OCI-LY3 (cell line): ENCODE data around the gene LCE5A.

Experiments used
- H2AFZ ChIP-seq: fragments of 200-600, 300-600 bp; shearing (Covaris generic); 2 replicates; pipeline ENCODE4 v1.6.0; 2014; ENCODE audit warnings: antibody characterized with exemption, low read depth, low read length
- H3K27ac ChIP-seq: fragments of 200-600, 300-600 bp; sonication (generic); 2 replicates; pipeline ENCODE4 v1.5.1; 2014; ENCODE audit warnings: mild to moderate bottlenecking, low read length, moderate library complexity, mixed read lengths
- H3K27me3 ChIP-seq: fragments of 200-600, 300-600 bp; sonication (generic); 2 replicates; pipeline ENCODE4 v1.6.1; 2014; ENCODE audit warnings: low read depth, low read length, mixed read lengths
- H3K36me3 ChIP-seq: fragments of 200-600, 300-600 bp; sonication (generic); replicated peaks from 2 replicates; pipeline ENCODE3; 2014; ENCODE audit warnings: low read depth, low read length, mixed read lengths
- H3K4me1 ChIP-seq: fragments of 300-600, 200-600 bp; sonication (generic); 2 replicates; pipeline ENCODE4 v1.6.1; 2014; ENCODE audit warnings: low read length, mixed read lengths
- H3K4me2 ChIP-seq: fragments of 200-600, 300-600 bp; sonication (generic); 2 replicates; pipeline ENCODE4 v1.6.1; 2014; ENCODE audit warnings: low read length, mixed read lengths
- H3K4me3 ChIP-seq: fragments of 300-600, 200-600 bp; sonication (generic); 2 replicates; pipeline ENCODE4 v1.5.1; 2014; ENCODE audit warnings: antibody characterized with exemption, mild to moderate bottlenecking, low read length, moderate library complexity
- H3K79me2 ChIP-seq: fragments of 300-600, 200-600 bp; shearing (Covaris generic); 2 replicates; pipeline ENCODE4 v1.6.1; 2014; ENCODE audit warnings: mild to moderate bottlenecking, low read length, mixed read lengths
- H3K9ac ChIP-seq: fragments of 300-600, 200-600 bp; shearing (Covaris generic); 2 replicates; pipeline ENCODE4 v1.6.0; 2014; ENCODE audit warnings: mild to moderate bottlenecking, low read length, moderate library complexity
- H3K9me3 ChIP-seq: fragments of 200-600, 300-600 bp; shearing (Covaris generic); 2 replicates; pipeline ENCODE4 v1.6.1; 2014; ENCODE audit warnings: low read length, mixed read lengths; ENCODE audit not compliant: insufficient read depth
- H4K20me1 ChIP-seq: fragments of 200-600, 300-600 bp; sonication (generic); 2 replicates; pipeline ENCODE4 v1.6.1; 2016; ENCODE audit warnings: low read length, mixed read lengths; ENCODE audit not compliant: insufficient read depth
- EZH2phosphoT487 ChIP-seq: fragments of 200-600 bp; shearing (Covaris generic); IDR thresholded peaks from 2 replicates; pipeline ENCODE4 v1.6.1; 2018; ENCODE audit warnings: antibody characterized with exemption, mixed run types, low read depth
- TF ChIP-seq, protein P1 (sequence below): fragments of 200-600, 300-600 bp; sonication (generic); IDR thresholded peaks from 2 replicates; pipeline ENCODE4 v1.5.1; 2014; ENCODE audit warnings: antibody characterized with exemption, low read length, low read depth

LCE5A gene

DNA sequence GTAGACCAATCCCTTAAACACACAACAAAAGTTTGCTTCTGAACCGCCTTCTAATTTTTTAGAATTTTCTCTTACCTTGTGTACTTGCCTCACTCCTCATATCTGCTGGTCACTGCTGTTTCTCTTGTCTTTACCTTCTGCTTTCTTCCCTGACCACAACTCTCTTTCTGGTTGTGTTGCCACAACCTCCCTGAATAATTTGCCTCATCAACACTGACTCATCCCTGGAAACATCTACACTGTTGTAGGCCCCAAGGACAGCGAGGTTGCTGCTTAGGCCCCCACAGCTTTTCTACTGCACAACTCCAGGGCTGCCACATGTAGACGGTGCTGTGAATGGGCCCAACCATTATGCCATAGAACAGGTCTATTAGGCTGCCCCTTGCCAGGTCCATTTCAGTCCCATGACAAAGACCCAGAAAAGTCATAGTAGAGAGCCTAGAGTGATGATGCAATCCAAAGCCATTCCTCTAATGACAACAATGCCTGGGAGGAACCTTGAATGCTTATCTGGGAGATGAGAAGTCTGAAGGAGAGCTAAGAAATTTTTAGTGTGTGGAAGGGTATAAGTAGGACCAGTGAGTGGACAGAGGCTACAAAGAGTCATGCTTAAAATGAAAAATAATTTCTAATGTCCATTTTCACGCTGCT, 36.6 kb upstream of the LCE5A start:
- H3K4me3 ChIP-seq, result no peak overlapping the region

GRCh38 chr1:152479792-152480595, 30.6 kb upstream of the LCE5A start:
- Histone ChIP-seq H3K36me3 (no peaks in the 10 kb centered on the region), H3K4me3 (no peak overlapping the region), H3K27ac (no peak overlapping the region), H3K9ac (no peak overlapping the region), H3K27me3 (no peaks in the 10 kb centered on the region), H3K9me3 (peaks cover 17% of the 10 kb centered on the region; the same call in 1 of the 2 replicates), H3K79me2 (no peaks in the 10 kb centered on the region), H3K4me1 (no peaks in the 10 kb centered on the region), H4K20me1 (no peaks in the 10 kb centered on the region), H3K4me2 (no peak overlapping the region), H2AFZ (peak overlapping the region; percentile 74; the same call in 1 of the 2 replicates)
- TF ChIP-seq, protein P1, sequence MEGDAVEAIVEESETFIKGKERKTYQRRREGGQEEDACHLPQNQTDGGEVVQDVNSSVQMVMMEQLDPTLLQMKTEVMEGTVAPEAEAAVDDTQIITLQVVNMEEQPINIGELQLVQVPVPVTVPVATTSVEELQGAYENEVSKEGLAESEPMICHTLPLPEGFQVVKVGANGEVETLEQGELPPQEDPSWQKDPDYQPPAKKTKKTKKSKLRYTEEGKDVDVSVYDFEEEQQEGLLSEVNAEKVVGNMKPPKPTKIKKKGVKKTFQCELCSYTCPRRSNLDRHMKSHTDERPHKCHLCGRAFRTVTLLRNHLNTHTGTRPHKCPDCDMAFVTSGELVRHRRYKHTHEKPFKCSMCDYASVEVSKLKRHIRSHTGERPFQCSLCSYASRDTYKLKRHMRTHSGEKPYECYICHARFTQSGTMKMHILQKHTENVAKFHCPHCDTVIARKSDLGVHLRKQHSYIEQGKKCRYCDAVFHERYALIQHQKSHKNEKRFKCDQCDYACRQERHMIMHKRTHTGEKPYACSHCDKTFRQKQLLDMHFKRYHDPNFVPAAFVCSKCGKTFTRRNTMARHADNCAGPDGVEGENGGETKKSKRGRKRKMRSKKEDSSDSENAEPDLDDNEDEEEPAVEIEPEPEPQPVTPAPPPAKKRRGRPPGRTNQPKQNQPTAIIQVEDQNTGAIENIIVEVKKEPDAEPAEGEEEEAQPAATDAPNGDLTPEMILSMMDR, result peak; percentile 60
- TF ChIP-seq EZH2phosphoT487, result no peak

More for the DNA sequence above, 36.6 kb upstream of the LCE5A start:
- no peak overlapping the region for H3K27ac ChIP-seq
- TF ChIP-seq EZH2phosphoT487, result no peak
- TF ChIP-seq, protein P1, result no peak
- H3K79me2 ChIP-seq, result no peaks in the 10 kb centered on the region
- no peaks in the 10 kb centered on the region for H3K36me3 ChIP-seq
- no peak overlapping the region for H3K9ac ChIP-seq
- H3K4me1 ChIP-seq, result no peaks in the 10 kb centered on the region
- H2AFZ ChIP-seq, result no peak overlapping the region
- no peak overlapping the region for H3K4me2 ChIP-seq
- H3K27me3 ChIP-seq, result no peaks in the 10 kb centered on the region
- H3K9me3 ChIP-seq, result peaks cover 17% of the 10 kb centered on the region; the same call in 1 of the 2 replicates
- H4K20me1 ChIP-seq, result no peaks in the 10 kb centered on the region

DNA sequence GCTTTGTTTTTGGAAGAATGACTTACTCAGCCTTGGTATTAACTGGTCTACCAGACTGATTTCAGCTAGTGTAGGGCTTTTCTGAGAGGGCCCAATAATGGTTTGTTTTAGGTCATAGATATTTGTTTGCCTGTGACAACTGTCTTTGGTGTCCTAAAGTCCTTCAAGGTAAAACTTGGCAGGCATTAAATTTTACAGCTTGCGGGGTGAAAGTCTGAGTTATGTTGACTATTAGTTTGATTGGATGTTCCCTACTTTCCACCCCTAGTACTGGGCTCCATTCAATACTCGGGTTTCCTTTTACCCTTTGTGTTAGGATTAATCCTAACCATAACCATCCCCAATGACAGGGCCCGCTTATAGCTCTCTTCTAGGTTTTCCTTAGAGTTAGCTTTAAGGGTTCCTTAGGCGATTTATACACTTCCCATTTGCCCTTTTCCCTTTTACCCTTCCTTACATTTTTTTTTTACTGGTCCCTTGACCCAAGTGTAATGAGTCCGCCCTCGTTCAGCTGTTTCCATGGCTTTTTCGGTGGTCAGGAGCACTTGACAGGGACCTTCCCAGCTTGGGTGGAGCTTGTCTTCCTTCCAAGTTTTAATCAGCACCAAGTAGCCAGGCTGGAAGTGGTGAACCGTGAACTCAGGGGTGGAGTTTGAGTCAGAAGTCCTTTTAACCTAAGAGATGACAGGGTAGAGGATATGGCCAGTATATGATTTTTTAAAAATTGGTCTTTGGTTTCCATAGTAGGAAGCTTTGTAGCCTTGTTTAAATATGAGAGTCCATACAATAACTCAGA, 28.5 kb upstream of the LCE5A start:
- H2AFZ ChIP-seq, result no peak overlapping the region
- H3K27ac ChIP-seq, result no peak overlapping the region
- H3K79me2 ChIP-seq, result no peaks in the 10 kb centered on the region
- no peak overlapping the region for H3K4me3 ChIP-seq
- H4K20me1 ChIP-seq, result no peaks in the 10 kb centered on the region
- no peaks in the 10 kb centered on the region for H3K36me3 ChIP-seq
- no peak overlapping the region for H3K4me2 ChIP-seq
- H3K4me1 ChIP-seq, result no peaks in the 10 kb centered on the region
- TF ChIP-seq, protein P1, result no peak
- no peak for TF ChIP-seq EZH2phosphoT487
- peaks cover 8% of the 10 kb centered on the region; the same call in 1 of the 2 replicates for H3K9me3 ChIP-seq
- no peak overlapping the region for H3K9ac ChIP-seq
- H3K27me3 ChIP-seq, result no peaks in the 10 kb centered on the region
